B cell (primary cell): ENCODE measurements around the gene SNX14.

Experiments
- CTCF ChIP-seq: fragments of 200-600 bp; IDR thresholded peaks from one replicate; pipeline ENCODE4 v1.8.0; 2022; ENCODE audit warnings: antibody characterized with exemption, mild to moderate bottlenecking
- EZH2 ChIP-seq: IDR thresholded peaks from 2 replicates; pipeline ENCODE4 v1.6.1; 2012; ENCODE audit warnings: borderline replicate concordance, low read depth, mild to moderate bottlenecking, moderate library complexity, low read length; ENCODE audit not compliant: insufficient read depth, poor library complexity, severe bottlenecking

GRCh38 chr6:85552652-85553051 lies 41.0 kb downstream of the SNX14 start:
- TF ChIP-seq CTCF = no peak
- no peak for TF ChIP-seq EZH2
